Stimulated activated CD4-positive, alpha-beta T cell treated with anti-CD3 and anti-CD28 coated beads, TNF-alpha, amount 100 ng/mL, for 1 hour (primary cell): Measurements from ENCODE around the gene THADA.
"Not testable (repeated sequence)": the region's sequence is repeated elsewhere in the genome, so short reads cannot be mapped to it uniquely, and the experiment has no call there.

ENCODE experiments used
- DNase-seq, 3 donors: peaks; one replicate each; pipeline ENCODE4 v3.0.0-alpha.2; 2020; ENCODE audit warnings: low read depth in 3 of 3, low spot score in 1 of 3

THADA gene

DNA sequence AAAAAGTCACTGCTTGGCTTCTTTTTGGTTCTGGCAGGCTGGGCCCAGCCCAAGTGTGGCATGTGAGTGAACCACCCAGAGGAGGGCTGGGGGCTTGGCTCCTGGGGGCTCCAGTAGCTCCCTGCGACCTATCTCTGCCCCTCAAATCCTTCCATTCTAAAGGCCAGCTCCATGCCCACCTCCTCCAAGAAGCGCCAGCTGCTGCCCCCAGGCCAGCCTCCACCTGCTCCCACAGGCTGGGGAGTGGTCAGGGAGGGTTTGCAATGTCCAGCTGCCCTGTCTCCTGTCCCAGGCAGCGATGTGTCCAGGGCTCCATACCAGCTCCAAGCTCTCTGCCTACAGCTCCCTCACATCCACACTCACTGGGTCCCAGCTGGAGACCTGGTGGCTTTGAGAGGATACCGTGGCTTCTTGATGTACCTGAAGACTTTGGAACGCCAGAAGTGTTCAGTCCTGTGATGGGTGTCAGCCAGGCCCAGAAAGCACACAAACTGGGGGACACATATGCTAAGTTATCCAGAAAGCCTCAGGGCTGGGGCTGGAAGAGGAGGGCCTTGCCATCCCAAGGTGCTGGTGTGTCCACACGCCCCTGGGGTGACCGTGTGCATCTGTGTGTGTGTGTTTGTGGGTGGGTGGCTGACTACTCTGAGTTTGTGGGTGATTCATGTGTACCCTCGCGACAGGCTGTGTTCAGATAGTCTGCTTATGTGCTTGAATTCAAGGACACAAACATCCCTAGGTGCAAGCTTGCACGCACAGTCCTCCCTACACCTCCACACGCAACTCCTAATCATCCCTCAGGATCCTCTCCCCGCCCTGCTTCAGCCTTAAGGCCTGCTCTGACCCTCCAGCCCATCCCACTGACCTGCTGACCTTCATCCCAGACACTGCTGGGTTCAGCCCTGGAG lies 402.8 kb downstream of the THADA start:
- DNase-seq = no peak

GRCh38 chr2:43191947-43192516 lies 403.8 kb downstream of the THADA start:
- no peak for DNase-seq

- DNase-seq = no peak
These were observed 405.4 kb downstream of the THADA start for GRCh38 chr2:43190311-43191052.

- DNase-seq = not testable (repeated sequence)
These were observed 406.0 kb downstream of the THADA start for GRCh38 chr2:43189861-43190260.

DNA sequence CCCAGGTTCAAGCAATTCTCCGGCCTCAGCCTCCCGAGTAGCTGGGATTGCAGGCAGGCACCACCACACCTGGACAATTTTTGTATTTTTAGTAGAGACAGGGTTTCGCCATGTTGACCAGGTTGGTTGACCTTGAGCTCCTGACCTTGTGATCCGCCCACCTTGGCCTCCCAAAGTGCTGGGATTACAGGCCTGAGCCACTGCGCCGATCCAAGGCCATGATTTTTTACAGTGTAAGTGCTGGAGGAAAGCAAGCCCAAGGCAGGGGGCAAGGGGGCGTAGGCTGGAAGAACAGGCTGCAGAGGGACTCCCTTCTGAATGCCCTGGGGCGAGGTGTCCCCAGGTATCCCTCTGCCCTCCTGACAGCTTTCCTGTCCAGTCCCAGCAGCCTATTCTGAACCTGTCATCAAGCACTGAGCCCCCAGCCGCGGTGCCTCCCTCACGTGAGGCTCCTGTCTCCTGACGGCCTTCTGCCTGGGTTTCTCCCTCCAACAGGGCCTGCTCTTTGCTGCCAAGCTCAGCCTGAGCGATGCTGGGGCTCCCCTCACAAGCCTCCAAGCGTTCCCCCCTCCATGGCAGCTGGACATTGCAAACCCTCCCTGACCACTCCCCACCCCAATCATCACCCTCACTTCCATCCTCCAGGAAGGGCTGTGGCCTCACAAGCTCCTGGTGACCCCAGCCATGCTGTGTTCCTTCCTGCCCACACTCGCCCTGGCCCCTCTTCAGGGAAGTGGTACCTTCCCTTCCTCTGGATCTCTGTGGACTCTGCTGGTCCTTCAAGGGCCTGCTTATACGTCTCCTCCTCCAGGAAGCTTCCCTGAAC lies 407.1 kb downstream of the THADA start:
- no peak for DNase-seq

GRCh38 chr2:43186679-43187374 lies 409.0 kb downstream of the THADA start:
- no peak for DNase-seq

- no peak for DNase-seq
These were observed 409.5 kb downstream of the THADA start for GRCh38 chr2:43186321-43186678.

DNA sequence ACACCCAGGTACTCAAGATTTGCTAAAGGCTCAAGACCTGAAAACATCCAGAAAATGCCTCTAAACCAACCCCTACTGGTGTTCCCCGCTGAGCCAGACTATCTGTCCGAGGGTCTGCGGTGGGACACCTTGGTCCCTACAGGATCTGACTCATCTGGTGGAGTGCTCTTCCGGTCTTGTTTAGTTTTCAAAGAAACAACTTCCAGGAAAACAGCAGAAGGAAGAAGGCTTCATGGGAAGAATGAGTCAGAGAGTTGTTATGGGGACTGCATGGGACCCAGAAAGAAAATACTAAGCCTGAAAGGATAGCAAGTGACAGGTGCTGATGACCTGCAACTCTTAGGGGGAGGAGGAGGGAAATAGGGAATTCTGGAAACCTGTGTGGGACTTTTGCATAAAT lies 410.7 kb downstream of the THADA start:
- DNase-seq = no peak

GRCh38 chr2:43184339-43184895 lies 411.4 kb downstream of the THADA start:
- no peak for DNase-seq

- DNase-seq = no peak
These were observed 412.1 kb downstream of the THADA start for GRCh38 chr2:43183743-43184142.

GRCh38 chr2:43180897-43181296 lies 414.9 kb downstream of the THADA start:
- DNase-seq = no peak
